Eye (tissue), 1 donor: ENCODE data around the gene PSMD11.
"Not testable (repeated sequence)": the region's sequence is repeated elsewhere in the genome, so short reads cannot be mapped to it uniquely, and the experiment has no call there.

ENCODE experiments used
- DNase-seq: peaks from one replicate; pipeline ENCODE4 v3.0.0-alpha.2; 2015

The PSMD11 gene

GRCh38 chr17:32515677-32516383, 71.5 kb downstream of the PSMD11 start:
- DNase-seq = no peak

GRCh38 chr17:32516450-32516849, 72.1 kb downstream of the PSMD11 start:
- no peak for DNase-seq

- peak; percentile 72 for DNase-seq
Measured at GRCh38 chr17:32516940-32517701, 72.8 kb downstream of the PSMD11 start.

GRCh38 chr17:32517982-32518381, 73.7 kb downstream of the PSMD11 start:
- DNase-seq = no peak

- DNase-seq = no peak
Measured at GRCh38 chr17:32518646-32519227, 74.4 kb downstream of the PSMD11 start.

- peak; percentile 96 for DNase-seq
Measured at GRCh38 chr17:32519228-32520103, 75.2 kb downstream of the PSMD11 start.

GRCh38 chr17:32520104-32520701, 75.9 kb downstream of the PSMD11 start:
- DNase-seq = peak; percentile 86

GRCh38 chr17:32520737-32521404, 76.6 kb downstream of the PSMD11 start:
- peak; percentile 63 for DNase-seq

- DNase-seq = no peak
Measured at GRCh38 chr17:32523017-32523680, 78.8 kb downstream of the PSMD11 start.

- no peak for DNase-seq
Measured at GRCh38 chr17:32523827-32524552, 79.7 kb downstream of the PSMD11 start.

GRCh38 chr17:32524553-32524880, 80.2 kb downstream of the PSMD11 start:
- DNase-seq = not testable (repeated sequence)

GRCh38 chr17:32525122-32525521, 80.8 kb downstream of the PSMD11 start:
- peak; percentile 57 for DNase-seq

- DNase-seq = no peak
Measured at GRCh38 chr17:32527146-32527545, 82.8 kb downstream of the PSMD11 start.

GRCh38 chr17:32528825-32529224, 84.5 kb downstream of the PSMD11 start:
- DNase-seq = no peak

- DNase-seq = no peak
Measured at GRCh38 chr17:32529604-32530003, 85.3 kb downstream of the PSMD11 start.
